ENCODE data around the gene FBXO10. TPM values are rescaled to one million over a fixed set of nuclear protein-coding genes. Genes with fewer than 3 reads are reported as not detected.

The FBXO10 gene
- total RNA-seq, 2 donors from 2014 or later, result 2.7 to 2.9 TPM

DNA sequence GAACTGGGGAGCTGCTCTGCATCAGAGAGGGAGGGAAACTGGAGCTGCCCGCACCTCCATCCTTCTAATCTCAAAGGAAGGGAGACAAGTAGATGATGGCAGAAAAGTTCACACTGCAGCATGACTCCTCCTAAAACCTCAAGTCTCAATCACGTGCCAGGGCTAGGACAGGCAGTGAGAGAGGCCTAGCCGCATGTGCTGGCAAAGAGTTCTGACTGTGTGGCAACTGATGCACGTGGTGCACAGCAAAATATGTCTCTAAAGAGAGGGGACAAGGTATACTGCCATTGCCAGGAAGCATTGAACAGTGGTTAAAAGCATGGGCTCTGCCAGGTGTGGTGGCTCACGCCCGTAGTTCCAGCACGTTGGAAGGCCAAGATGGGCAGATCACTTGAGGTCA lies 38.1 kb downstream of the FBXO10 start:
- no peaks in the 10 kb centered on the region for H3K36me3 ChIP-seq
- H3K4me1 ChIP-seq, result no peaks in the 10 kb centered on the region
- DNase-seq, result no peak
- intact Hi-C loops (cut with DNase I), result no loop called here
- H3K27me3 ChIP-seq, result no peaks in the 10 kb centered on the region
- H3K4me3 ChIP-seq, result no peak overlapping the region
- no peaks in the 10 kb centered on the region for H3K9me3 ChIP-seq
- TF ChIP-seq, protein P1, sequence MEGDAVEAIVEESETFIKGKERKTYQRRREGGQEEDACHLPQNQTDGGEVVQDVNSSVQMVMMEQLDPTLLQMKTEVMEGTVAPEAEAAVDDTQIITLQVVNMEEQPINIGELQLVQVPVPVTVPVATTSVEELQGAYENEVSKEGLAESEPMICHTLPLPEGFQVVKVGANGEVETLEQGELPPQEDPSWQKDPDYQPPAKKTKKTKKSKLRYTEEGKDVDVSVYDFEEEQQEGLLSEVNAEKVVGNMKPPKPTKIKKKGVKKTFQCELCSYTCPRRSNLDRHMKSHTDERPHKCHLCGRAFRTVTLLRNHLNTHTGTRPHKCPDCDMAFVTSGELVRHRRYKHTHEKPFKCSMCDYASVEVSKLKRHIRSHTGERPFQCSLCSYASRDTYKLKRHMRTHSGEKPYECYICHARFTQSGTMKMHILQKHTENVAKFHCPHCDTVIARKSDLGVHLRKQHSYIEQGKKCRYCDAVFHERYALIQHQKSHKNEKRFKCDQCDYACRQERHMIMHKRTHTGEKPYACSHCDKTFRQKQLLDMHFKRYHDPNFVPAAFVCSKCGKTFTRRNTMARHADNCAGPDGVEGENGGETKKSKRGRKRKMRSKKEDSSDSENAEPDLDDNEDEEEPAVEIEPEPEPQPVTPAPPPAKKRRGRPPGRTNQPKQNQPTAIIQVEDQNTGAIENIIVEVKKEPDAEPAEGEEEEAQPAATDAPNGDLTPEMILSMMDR (IDR thresholded peaks at IDR 0.05), result no peak
- H3K9ac ChIP-seq (ENCODE audit: low read depth in 2 of 2, low read length in 2 of 2), result no peak overlapping the region
- H3K27ac ChIP-seq, result no peak overlapping the region

DNA sequence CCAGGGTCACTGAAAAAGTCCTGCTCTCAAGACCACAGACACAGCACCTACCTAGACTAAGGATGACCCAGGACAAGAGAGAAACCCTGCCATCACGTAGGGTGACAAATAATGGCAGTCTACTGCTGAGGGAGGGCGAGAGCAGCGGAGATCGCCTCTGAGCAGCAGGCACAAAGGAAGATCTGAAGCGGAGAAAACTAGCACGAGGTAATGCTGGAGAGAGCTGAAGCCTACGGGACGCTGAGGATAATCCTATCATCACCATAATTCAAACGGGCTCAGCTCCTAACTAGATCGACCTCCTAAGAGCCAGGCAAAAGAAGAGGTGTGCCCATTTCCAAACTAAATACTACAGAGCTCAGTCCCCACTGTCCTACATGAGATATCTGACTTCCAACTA lies 41.3 kb downstream of the FBXO10 start:
- Histone ChIP-seq H3K36me3 (no peaks in the 10 kb centered on the region), H3K27ac (no peak overlapping the region), H3K9ac (ENCODE audit: low read depth in 2 of 2, low read length in 2 of 2) (no peak overlapping the region), H3K4me3 (no peak overlapping the region), H3K27me3 (no peaks in the 10 kb centered on the region), H3K4me1 (no peaks in the 10 kb centered on the region), H3K9me3 (no peaks in the 10 kb centered on the region)
- intact Hi-C loops (cut with DNase I), result no loop called here
- no peak for DNase-seq
- TF ChIP-seq, protein P1 (IDR thresholded peaks at IDR 0.05), result no peak

DNA sequence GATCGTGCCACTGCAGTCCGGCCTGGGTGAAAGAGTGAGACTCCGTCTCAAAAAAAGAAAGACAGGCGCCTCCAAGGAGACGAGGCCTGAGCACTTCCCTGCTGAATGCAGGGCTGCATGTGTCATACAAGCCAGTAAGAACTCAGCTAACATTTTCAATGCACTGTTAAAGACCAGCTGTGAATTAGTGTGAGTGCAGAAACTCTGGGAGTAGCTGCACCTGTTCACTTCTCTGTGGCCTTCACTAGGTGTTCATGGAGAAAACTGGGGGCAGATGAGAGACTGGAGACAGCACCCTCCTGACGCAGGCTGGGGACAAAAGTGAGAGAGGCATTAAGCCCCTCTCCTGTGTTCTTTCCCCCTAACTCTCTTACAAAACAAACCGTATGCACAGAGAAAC lies 41.8 kb downstream of the FBXO10 start:
- intact Hi-C loops (cut with DNase I), result no loop called here
- Histone ChIP-seq H3K4me1 (no peaks in the 10 kb centered on the region), H3K27me3 (no peaks in the 10 kb centered on the region), H3K4me3 (no peak overlapping the region), H3K9me3 (no peaks in the 10 kb centered on the region), H3K36me3 (no peaks in the 10 kb centered on the region), H3K27ac (no peak overlapping the region), H3K9ac (ENCODE audit: low read depth in 2 of 2, low read length in 2 of 2) (no peak overlapping the region)
- TF ChIP-seq, protein P1 (IDR thresholded peaks at IDR 0.05), result no peak
- DNase-seq, result no peak

DNA sequence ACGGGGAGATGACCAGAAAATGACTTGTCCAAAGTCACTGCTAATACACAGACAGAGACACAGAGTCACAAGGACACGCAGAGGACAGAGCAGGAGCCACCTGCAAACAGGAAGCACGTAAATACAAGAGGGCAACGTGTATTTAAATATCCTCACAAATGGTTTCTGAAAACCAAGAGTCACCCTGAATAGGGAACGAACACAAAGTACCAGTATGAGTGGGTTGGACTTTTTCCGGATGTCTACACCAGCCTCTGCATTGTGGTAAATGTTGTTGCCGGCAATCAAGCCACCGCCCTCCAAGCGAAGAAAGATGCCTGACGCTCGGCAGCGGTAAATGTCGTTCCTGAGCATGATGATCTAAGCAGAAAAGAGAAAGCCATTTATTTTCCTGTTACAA lies 44.5 kb downstream of the FBXO10 start:
- TF ChIP-seq, protein P1 (IDR thresholded peaks at IDR 0.05), result no peak
- DNase-seq, result no peak
- peak overlapping the region in 1 of 2 donors; percentile 8 for H3K9ac ChIP-seq (ENCODE audit: low read depth in 2 of 2, low read length in 2 of 2)
- peak overlapping the region; percentile 17 for H3K27ac ChIP-seq
- H3K27me3 ChIP-seq, result no peaks in the 10 kb centered on the region
- no peaks in the 10 kb centered on the region for H3K9me3 ChIP-seq
- intact Hi-C loops (cut with DNase I), result no loop called here
- no peaks in the 10 kb centered on the region for H3K36me3 ChIP-seq
- no peaks in the 10 kb centered on the region for H3K4me1 ChIP-seq
- no peak overlapping the region for H3K4me3 ChIP-seq

DNA sequence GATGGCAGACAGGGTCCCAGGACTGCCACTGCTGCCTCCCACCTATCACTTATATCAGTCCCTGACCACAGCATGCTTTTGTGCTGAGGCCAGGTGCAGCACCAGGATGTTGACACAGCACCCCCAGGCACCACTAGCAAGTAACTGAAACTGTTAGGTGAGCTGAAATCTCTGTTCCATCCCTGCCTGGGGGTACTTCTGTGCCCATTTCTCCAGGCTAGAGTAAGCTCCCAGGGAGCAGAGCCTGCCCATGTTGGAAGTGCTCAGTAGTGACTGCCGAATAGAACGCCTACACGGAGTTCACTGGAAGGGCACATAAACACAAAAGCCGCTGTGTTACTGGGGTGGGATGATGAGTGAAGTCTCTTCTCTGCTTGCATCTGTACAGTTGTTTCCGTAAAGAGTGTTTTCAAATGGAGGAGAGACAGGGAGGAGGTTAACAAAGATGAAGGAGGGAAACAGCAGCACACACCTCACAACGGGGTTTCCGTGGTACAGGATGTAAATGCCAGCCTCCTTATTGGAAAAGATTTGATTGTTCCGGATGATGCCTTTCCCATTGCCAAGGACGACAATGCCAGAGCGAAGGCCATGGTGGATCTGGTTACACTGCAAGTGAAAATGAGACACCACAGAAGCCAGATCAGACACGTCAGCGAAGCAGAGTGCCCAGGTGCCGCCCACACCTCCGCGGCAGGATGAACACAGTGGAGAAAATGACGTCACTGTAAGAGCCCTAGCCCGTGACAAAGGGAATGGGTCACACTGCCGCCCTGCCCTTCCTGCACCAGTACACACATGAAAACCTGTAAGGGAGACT lies 47.3 kb downstream of the FBXO10 start:
- TF ChIP-seq, protein P1 (IDR thresholded peaks at IDR 0.05), result no peak
- Histone ChIP-seq H3K9me3 (no peaks in the 10 kb centered on the region), H3K4me3 (no peak overlapping the region), H3K9ac (ENCODE audit: low read depth in 2 of 2, low read length in 2 of 2) (no peak overlapping the region), H3K27ac (no peak overlapping the region), H3K27me3 (no peaks in the 10 kb centered on the region), H3K36me3 (no peaks in the 10 kb centered on the region), H3K4me1 (no peaks in the 10 kb centered on the region)
- DNase-seq, result peak; percentile 19
- intact Hi-C loops (cut with DNase I), result no loop called here
